Stimulated activated CD4-positive, alpha-beta T cell treated with anti-CD3 and anti-CD28 coated beads, TNF-alpha, amount 100 ng/mL, for 1 hour (primary cell): Measurements from ENCODE around the gene XRCC3.
"Not testable (repeated sequence)": the region's sequence is repeated elsewhere in the genome, so short reads cannot be mapped to it uniquely, and the experiment has no call there.

Experiments
- DNase-seq, 3 donors: peaks; one replicate each; pipeline ENCODE4 v3.0.0-alpha.2; 2020; ENCODE audit warnings: low read depth in 3 of 3, low spot score in 1 of 3

Gene XRCC3

GRCh38 chr14:103695296-103696069 is 19.8 kb downstream of the XRCC3 start:
- no peak for DNase-seq

GRCh38 chr14:103694572-103695026 is 20.7 kb downstream of the XRCC3 start:
- DNase-seq = no peak

- DNase-seq = no peak
These were observed 21.7 kb downstream of the XRCC3 start for GRCh38 chr14:103693515-103693914.

- no peak for DNase-seq
These were observed 22.4 kb downstream of the XRCC3 start for GRCh38 chr14:103692871-103693270.

GRCh38 chr14:103692159-103692558 is 23.1 kb downstream of the XRCC3 start:
- DNase-seq = no peak

- not testable (repeated sequence) for DNase-seq
These were observed 23.6 kb downstream of the XRCC3 start for GRCh38 chr14:103691655-103692054.

- no peak for DNase-seq
These were observed 24.9 kb downstream of the XRCC3 start for GRCh38 chr14:103690332-103690731.

GRCh38 chr14:103688906-103689902 is 26.0 kb downstream of the XRCC3 start:
- no peak for DNase-seq

- no peak for DNase-seq
These were observed 26.8 kb downstream of the XRCC3 start for GRCh38 chr14:103688441-103688840.

- DNase-seq = no peak
These were observed 27.5 kb downstream of the XRCC3 start for GRCh38 chr14:103687712-103688111.

GRCh38 chr14:103686831-103687485 is 28.3 kb downstream of the XRCC3 start:
- no peak for DNase-seq

- no peak for DNase-seq
These were observed 29.7 kb downstream of the XRCC3 start for GRCh38 chr14:103685276-103686211.

GRCh38 chr14:103684871-103685270 is 30.4 kb downstream of the XRCC3 start:
- DNase-seq = no peak

- DNase-seq = no peak
These were observed 30.8 kb downstream of the XRCC3 start for GRCh38 chr14:103684471-103684870.

GRCh38 chr14:103683139-103683538 is 32.1 kb downstream of the XRCC3 start:
- DNase-seq = no peak

GRCh38 chr14:103680491-103681231 is 34.6 kb downstream of the XRCC3 start:
- no peak for DNase-seq

GRCh38 chr14:103679351-103679750 is 35.9 kb downstream of the XRCC3 start:
- peak in 1 of 3 donors; percentile 32 for DNase-seq

- no peak for DNase-seq
These were observed 38.2 kb downstream of the XRCC3 start for GRCh38 chr14:103676881-103677675.

- no peak for DNase-seq
These were observed 39.3 kb downstream of the XRCC3 start for GRCh38 chr14:103675957-103676356.
